ENCODE data around the gene RANBP9. TPM values are rescaled to one million over a fixed set of nuclear protein-coding genes. Genes with fewer than 3 reads are reported as not detected.
A peak's percentile ranks its signal among the peaks of the same experiment; 100 is the strongest.

Gene RANBP9
- total RNA-seq, 1 experiment from 2014 or later: 73.8 TPM

DNA sequence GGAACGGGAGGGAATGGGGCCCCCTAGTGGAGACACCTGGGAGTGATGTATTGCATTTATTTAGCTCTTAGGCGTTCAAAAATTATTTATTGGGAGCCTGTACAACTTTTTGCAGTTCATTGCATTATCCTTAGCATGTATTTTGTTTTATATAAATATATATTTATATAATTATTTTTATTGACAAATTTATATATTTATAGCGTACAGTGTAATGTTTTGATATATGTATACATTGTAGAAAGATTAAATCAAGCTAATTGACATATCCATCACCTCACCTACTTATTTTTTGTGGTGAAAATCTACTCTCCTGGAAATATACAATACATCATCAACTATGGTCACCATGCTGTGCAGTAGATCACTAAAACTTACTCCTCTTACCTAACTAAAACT is 136.3 kb downstream of the RANBP9 start:
- Histone ChIP-seq H3K9me2 (ENCODE audit: insufficient read depth) (no peaks in the 10 kb centered on the region), H3K4me1 (replicated peaks; ENCODE audit: insufficient read depth) (peaks cover 17% of the 10 kb centered on the region), H3K4me2 (peak overlapping the region; percentile 86), H3K9me3 (ENCODE audit: insufficient read depth, low read depth) (0 out of 2 replicates have a peak, but pooled peaks cover 5% of the 10 kb centered on the region), H3K27me3 (ENCODE audit: insufficient read depth, low read depth) (no peaks in the 10 kb centered on the region), H3K79me2 (ENCODE audit: low read depth) (peaks cover 30% of the 10 kb centered on the region), H3K27ac (peak overlapping the region; percentile 96), H4K20me1 (ENCODE audit: insufficient read depth) (no peaks in the 10 kb centered on the region), H3K36me3 (ENCODE audit: low read depth) (no peaks in the 10 kb centered on the region), H2AFZ (peak overlapping the region; percentile 86; the same call in 1 of the 2 replicates), H3K4me3 (peak overlapping the region; percentile 92), H3F3A (ENCODE audit: insufficient read depth, low read depth) (no peaks in the 10 kb centered on the region)
- ChIA-PET CTCF (interaction anchor here (0.6 to 2.0 kb wide), 7 partner anchors 18 to 247 kb away, joined by 3 to 7 read pairs (median 3); partner anchors contain the start of genes NOL7 and TBC1D7), POLR2A (ENCODE audit: unreplicated experiment) (interaction anchor here (0.5 to 1.5 kb wide), 6 partner anchors 40 to 312 kb away, joined by 3 to 9 read pairs (median 6); partner anchors contain the start of genes NOL7 and TBC1D7)
- no peak for TF ChIP-seq EZH2 (IDR thresholded peaks at IDR 0.05; ENCODE audit: low read depth)
- TF ChIP-seq, protein P1, sequence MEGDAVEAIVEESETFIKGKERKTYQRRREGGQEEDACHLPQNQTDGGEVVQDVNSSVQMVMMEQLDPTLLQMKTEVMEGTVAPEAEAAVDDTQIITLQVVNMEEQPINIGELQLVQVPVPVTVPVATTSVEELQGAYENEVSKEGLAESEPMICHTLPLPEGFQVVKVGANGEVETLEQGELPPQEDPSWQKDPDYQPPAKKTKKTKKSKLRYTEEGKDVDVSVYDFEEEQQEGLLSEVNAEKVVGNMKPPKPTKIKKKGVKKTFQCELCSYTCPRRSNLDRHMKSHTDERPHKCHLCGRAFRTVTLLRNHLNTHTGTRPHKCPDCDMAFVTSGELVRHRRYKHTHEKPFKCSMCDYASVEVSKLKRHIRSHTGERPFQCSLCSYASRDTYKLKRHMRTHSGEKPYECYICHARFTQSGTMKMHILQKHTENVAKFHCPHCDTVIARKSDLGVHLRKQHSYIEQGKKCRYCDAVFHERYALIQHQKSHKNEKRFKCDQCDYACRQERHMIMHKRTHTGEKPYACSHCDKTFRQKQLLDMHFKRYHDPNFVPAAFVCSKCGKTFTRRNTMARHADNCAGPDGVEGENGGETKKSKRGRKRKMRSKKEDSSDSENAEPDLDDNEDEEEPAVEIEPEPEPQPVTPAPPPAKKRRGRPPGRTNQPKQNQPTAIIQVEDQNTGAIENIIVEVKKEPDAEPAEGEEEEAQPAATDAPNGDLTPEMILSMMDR (conservative IDR thresholded peaks at IDR 0.05): peak; percentile 85
- no peak for DNase-seq
- no TSS peak for BruUV-seq (replicated peaks)
- intact Hi-C loops (cut with micrococcal nuclease; ENCODE audit: unreplicated experiment): loop anchor here (1.0 to 2.0 kb wide), 4 partner anchors 150 to 247 kb away; partner anchors contain the start of gene TBC1D7

DNA sequence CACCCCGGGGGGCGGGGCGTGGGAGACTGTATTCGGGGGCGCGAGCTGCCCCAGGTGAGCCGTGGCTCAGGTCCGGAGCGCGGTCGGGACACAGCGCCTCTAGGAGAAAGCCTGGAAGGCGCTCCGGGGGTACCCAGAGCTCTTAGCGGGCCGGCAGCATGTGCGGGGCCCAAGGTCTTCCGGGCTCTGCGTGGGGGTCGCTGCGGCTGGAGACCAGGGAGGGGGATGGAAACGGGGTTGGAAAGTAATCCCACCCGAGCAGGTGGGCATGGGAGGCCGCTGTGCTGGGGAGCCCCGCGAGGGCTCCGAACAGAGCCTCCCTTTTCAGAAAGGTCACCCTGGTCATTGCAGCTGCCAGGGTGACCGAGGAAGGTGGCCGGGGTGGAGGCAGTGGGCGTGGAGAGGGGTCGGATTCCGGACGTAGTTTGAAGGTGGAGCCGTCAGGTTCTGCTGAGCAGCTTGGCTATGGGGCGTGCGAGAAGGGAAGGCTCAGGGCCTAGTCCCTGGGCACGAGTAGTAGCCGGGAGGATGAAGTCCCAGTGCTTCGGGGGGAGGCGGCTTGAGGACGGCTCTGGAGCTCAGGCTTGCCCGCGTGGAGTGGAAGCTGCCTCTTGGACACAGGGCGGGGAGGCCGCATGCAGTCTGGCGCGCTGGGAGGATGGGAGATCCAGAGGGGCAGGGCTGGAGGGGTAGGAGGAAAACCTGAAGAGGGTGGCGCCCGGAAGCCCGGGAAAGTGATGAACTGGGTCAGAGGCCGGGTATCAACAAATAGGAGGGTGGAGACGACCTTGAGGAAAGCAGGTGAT is 136.9 kb downstream of the RANBP9 start, which contains the start of gene SIRT5:
TSS of gene SIRT5 (plus strand) at position 31 of the 806 bp plus-strand sequence. CDS start 9,510 bp downstream, outside the sequence.
- peak within 1 kb of the TSS; percentile 96 for H3K27ac ChIP-seq
- 0 out of 2 replicates have a peak, but pooled peaks cover 5% of the 10 kb centered on the region for H3K9me3 ChIP-seq (ENCODE audit: insufficient read depth, low read depth)
- H3K4me3 ChIP-seq: peak within 1 kb of the TSS; percentile 92
- intact Hi-C loops (cut with micrococcal nuclease; ENCODE audit: unreplicated experiment): loop anchor here (1.0 to 5.0 kb wide), 6 partner anchors 41 to 246 kb away; partner anchors contain the start of genes GFOD1, NOL7 and TBC1D7
- H2AFZ ChIP-seq: peak within 1 kb of the TSS; percentile 86
- peaks cover 17% of the 10 kb centered on the region for H3K4me1 ChIP-seq (replicated peaks; ENCODE audit: insufficient read depth)
- no peaks in the 10 kb centered on the region for H3K27me3 ChIP-seq (ENCODE audit: insufficient read depth, low read depth)
- no peaks in the 10 kb centered on the region for H3K36me3 ChIP-seq (ENCODE audit: low read depth)
- peak; percentile 87 to 92 for DNase-seq
- H3K79me2 ChIP-seq (ENCODE audit: low read depth): peaks cover 30% of the 10 kb centered on the region
- CTCF ChIA-PET: interaction anchor here (0.6 to 2.0 kb wide), 8 partner anchors 10 to 246 kb away, joined by 3 to 7 read pairs (median 4); partner anchors contain the start of genes NOL7 and TBC1D7
- no peaks in the 10 kb centered on the region for H3K9me2 ChIP-seq (ENCODE audit: insufficient read depth)
- H3F3A ChIP-seq (ENCODE audit: insufficient read depth, low read depth): no peaks in the 10 kb centered on the region
- TF ChIP-seq EZH2 (IDR thresholded peaks at IDR 0.05; ENCODE audit: low read depth): no peak
- TF ChIP-seq, protein P1 (conservative IDR thresholded peaks at IDR 0.05): no peak
- H3K4me2 ChIP-seq: peak within 1 kb of the TSS; percentile 86
- H4K20me1 ChIP-seq (ENCODE audit: insufficient read depth): no peaks in the 10 kb centered on the region
- BruUV-seq (replicated peaks): no TSS peak
- POLR2A ChIA-PET (ENCODE audit: unreplicated experiment): interaction anchor here (0.5 to 1.5 kb wide), 16 partner anchors 8 to 493 kb away, joined by 3 to 9 read pairs (median 4); partner anchors contain the start of genes NOL7 and TBC1D7

DNA sequence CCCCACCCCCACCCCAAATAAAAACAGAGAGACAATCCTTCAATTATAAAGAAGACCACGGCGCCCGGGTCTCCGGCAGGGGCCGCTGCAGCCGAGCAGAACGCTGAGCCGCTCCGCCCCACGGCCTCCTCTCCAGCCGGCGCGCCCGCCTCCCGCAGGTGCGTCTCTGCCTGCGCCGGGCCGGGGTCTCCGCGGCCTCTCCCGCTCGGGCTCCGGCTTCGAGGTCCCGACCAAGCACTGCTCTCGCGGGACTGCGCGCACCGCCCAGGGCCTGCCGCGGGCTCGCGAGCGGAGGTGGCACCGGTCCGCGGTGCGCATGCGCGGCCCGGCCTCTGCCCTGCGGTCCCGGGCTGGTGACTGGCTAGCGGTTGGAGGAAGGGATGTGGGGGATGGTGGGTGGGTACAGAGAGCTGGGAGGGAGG is 137.5 kb downstream of the RANBP9 start:
- peaks cover 17% of the 10 kb centered on the region for H3K4me1 ChIP-seq (replicated peaks; ENCODE audit: insufficient read depth)
- no TSS peak for BruUV-seq (replicated peaks)
- peak overlapping the region; percentile 86 for H2AFZ ChIP-seq

More for the DNA sequence above, 137.5 kb downstream of the RANBP9 start:
- POLR2A ChIA-PET (ENCODE audit: unreplicated experiment): interaction anchor here (0.5 to 1.5 kb wide), 13 partner anchors 9 to 494 kb away, joined by 3 to 9 read pairs (median 4); partner anchors contain the start of genes NOL7 and TBC1D7
- Histone ChIP-seq H3K36me3 (ENCODE audit: low read depth) (no peaks in the 10 kb centered on the region), H3K27me3 (ENCODE audit: insufficient read depth, low read depth) (no peaks in the 10 kb centered on the region), H3K27ac (peak overlapping the region; percentile 96), H3K9me2 (ENCODE audit: insufficient read depth) (no peaks in the 10 kb centered on the region), H3K79me2 (ENCODE audit: low read depth) (peaks cover 30% of the 10 kb centered on the region), H3K4me2 (peak overlapping the region; percentile 86), H4K20me1 (ENCODE audit: insufficient read depth) (no peaks in the 10 kb centered on the region), H3F3A (ENCODE audit: insufficient read depth, low read depth) (no peaks in the 10 kb centered on the region), H3K4me3 (peak overlapping the region; percentile 92), H3K9me3 (ENCODE audit: insufficient read depth, low read depth) (0 out of 2 replicates have a peak, but pooled peaks cover 5% of the 10 kb centered on the region)
- no peak for TF ChIP-seq EZH2 (IDR thresholded peaks at IDR 0.05; ENCODE audit: low read depth)
- TF ChIP-seq, protein P1 (conservative IDR thresholded peaks at IDR 0.05): peak; percentile 52
- intact Hi-C loops (cut with micrococcal nuclease; ENCODE audit: unreplicated experiment): loop anchor here (1.0 to 5.0 kb wide), 4 partner anchors 41 to 245 kb away; partner anchors contain the start of genes GFOD1, NOL7 and TBC1D7
- DNase-seq: peak; percentile 80 to 96
- CTCF ChIA-PET: interaction anchor here (0.6 to 2.0 kb wide), 4 partner anchors 10 to 245 kb away, joined by 4 to 7 read pairs (median 6); partner anchors contain the start of genes NOL7 and TBC1D7
